DND-41 (cell line): ENCODE results near the gene LTBR.

ENCODE experiments used
- ATAC-seq: fragments of 200-7000 bp; cut with Tn5 transposase; 3 replicates; pipeline ENCODE4 v1.9.1; 2021; ENCODE audit warnings: low read depth; ENCODE audit not compliant: insufficient read depth
- DNase-seq: peaks from one replicate; pipeline ENCODE4 v3.0.0-alpha.2; 2020
- H2AFZ ChIP-seq: 2 replicates; pipeline ENCODE4 v1.6.0; 2012; ENCODE audit warnings: low read depth, low read length
- H3K27ac ChIP-seq: 2 replicates; pipeline ENCODE4 v1.5.1; 2012; ENCODE audit warnings: low read length, inconsistent platforms
- H3K27me3 ChIP-seq: fragments of 200-600 bp; sonication (generic); 2 replicates; pipeline ENCODE4 v1.6.0; 2012; ENCODE audit warnings: low read length, mild to moderate bottlenecking, inconsistent platforms; ENCODE audit not compliant: insufficient read depth, poor library complexity
- H3K36me3 ChIP-seq: 2 replicates; pipeline ENCODE4 v1.5.1; 2012; ENCODE audit warnings: low read length, inconsistent platforms; ENCODE audit not compliant: insufficient read depth
- H3K4me1 ChIP-seq: 2 replicates; pipeline ENCODE4 v1.5.1; 2012; ENCODE audit warnings: mild to moderate bottlenecking, low read length; ENCODE audit not compliant: insufficient read depth
- H3K4me2 ChIP-seq: 2 replicates; pipeline ENCODE4 v1.6.0; 2012; ENCODE audit warnings: mild to moderate bottlenecking, moderate library complexity, low read length, inconsistent platforms; ENCODE audit not compliant: insufficient read depth
- H3K4me3 ChIP-seq, 2 experiments: fragments of 200-600 bp in 1 of 2; shearing (Covaris generic) in 1 of 2; 2 replicates each; pipeline ENCODE4 v1.5.1; 2012 to 2016; ENCODE audit warnings: inconsistent platforms in 2 of 2, low read length in 2 of 2, mild to moderate bottlenecking in 2 of 2, low read depth in 1 of 2, moderate library complexity in 1 of 2
- H3K79me2 ChIP-seq: 2 replicates; pipeline ENCODE4 v1.6.0; 2012; ENCODE audit warnings: low read length, inconsistent platforms; ENCODE audit not compliant: insufficient read depth
- H3K9ac ChIP-seq: 2 replicates; pipeline ENCODE4 v1.6.0; 2012; ENCODE audit warnings: low read depth, mild to moderate bottlenecking, inconsistent platforms, low read length, moderate library complexity
- H3K9me3 ChIP-seq: 2 replicates; pipeline ENCODE4 v1.5.1; 2012; ENCODE audit warnings: low read length, moderate library complexity, mild to moderate bottlenecking, inconsistent platforms; ENCODE audit not compliant: insufficient read depth, severe bottlenecking
- H4K20me1 ChIP-seq: 2 replicates; pipeline ENCODE4 v1.6.0; 2012; ENCODE audit warnings: low read length; ENCODE audit not compliant: insufficient read depth
- EZH2 ChIP-seq: IDR thresholded peaks from 3 replicates; pipeline ENCODE4 v1.6.1; 2012; ENCODE audit warnings: borderline replicate concordance, low read depth, mild to moderate bottlenecking, moderate library complexity, low read length, inconsistent platforms; ENCODE audit not compliant: severe bottlenecking
- TF ChIP-seq, protein P1 (sequence below): IDR thresholded peaks from 2 replicates; pipeline ENCODE4 v1.5.1; 2012; ENCODE audit warnings: borderline replicate concordance, low read length, moderate library complexity, mild to moderate bottlenecking; ENCODE audit not compliant: poor library complexity, severe bottlenecking; ENCODE audit errors: extremely low read depth

The LTBR gene

DNA sequence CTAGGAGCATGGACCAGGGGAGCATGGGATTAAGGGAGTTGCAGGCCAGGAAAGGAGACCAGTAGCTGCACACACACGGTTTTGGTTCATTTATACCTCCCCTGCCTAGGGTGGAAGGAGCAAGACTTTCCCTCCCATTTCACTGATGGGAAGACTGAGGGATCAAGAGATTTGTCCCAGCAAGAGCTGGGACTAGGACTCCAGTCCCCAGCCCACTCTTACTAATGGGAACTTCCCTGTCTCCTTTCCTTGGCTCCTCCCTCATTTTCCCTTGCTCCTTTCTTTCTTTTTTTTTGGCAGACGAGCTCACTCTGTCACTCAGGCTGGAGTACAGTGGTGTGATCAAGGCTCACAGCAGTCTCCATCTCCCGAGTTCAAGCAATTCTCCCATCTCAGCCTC is 21.6 kb upstream of the LTBR start:
- Histone ChIP-seq H3K4me3 (no peak overlapping the region), H4K20me1 (no peaks in the 10 kb centered on the region), H3K4me2 (no peak overlapping the region), H3K36me3 (no peaks in the 10 kb centered on the region), H2AFZ (no peak overlapping the region), H3K79me2 (no peaks in the 10 kb centered on the region), H3K4me1 (no peaks in the 10 kb centered on the region), H3K9me3 (no peaks in the 10 kb centered on the region), H3K27me3 (no peaks in the 10 kb centered on the region), H3K9ac (no peak overlapping the region), H3K27ac (no peak overlapping the region)
- no peak for TF ChIP-seq EZH2
- TF ChIP-seq, protein P1, sequence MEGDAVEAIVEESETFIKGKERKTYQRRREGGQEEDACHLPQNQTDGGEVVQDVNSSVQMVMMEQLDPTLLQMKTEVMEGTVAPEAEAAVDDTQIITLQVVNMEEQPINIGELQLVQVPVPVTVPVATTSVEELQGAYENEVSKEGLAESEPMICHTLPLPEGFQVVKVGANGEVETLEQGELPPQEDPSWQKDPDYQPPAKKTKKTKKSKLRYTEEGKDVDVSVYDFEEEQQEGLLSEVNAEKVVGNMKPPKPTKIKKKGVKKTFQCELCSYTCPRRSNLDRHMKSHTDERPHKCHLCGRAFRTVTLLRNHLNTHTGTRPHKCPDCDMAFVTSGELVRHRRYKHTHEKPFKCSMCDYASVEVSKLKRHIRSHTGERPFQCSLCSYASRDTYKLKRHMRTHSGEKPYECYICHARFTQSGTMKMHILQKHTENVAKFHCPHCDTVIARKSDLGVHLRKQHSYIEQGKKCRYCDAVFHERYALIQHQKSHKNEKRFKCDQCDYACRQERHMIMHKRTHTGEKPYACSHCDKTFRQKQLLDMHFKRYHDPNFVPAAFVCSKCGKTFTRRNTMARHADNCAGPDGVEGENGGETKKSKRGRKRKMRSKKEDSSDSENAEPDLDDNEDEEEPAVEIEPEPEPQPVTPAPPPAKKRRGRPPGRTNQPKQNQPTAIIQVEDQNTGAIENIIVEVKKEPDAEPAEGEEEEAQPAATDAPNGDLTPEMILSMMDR: no peak
- ATAC-seq (no peak), DNase-seq (no peak)

DNA sequence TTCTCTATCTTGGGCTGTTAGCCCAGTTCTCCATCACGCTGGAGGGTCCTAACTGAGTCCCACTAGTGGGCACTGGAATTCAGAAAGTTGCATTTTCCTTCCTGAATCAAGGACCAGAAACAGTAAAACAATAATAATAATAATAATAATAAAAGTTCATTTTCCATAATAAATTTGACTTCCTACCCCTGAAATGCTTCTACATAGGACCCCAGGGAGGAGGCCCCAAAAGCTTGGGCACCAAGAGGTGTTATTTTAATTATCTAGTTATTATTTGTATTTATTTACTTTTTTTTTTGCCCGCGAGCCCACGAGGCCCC is 21.0 kb upstream of the LTBR start:
- no peak overlapping the region for H3K4me2 ChIP-seq
- TF ChIP-seq, protein P1: no peak
- TF ChIP-seq EZH2: no peak
- DNase-seq (no peak), ATAC-seq (no peak)
- no peaks in the 10 kb centered on the region for H4K20me1 ChIP-seq
- no peaks in the 10 kb centered on the region for H3K27me3 ChIP-seq
- H3K27ac ChIP-seq: no peak overlapping the region
- H3K36me3 ChIP-seq: no peaks in the 10 kb centered on the region
- H3K4me1 ChIP-seq: no peaks in the 10 kb centered on the region
- H3K9ac ChIP-seq: no peak overlapping the region
- H3K4me3 ChIP-seq: no peak overlapping the region
- H3K79me2 ChIP-seq: no peaks in the 10 kb centered on the region
- H2AFZ ChIP-seq: no peak overlapping the region
- H3K9me3 ChIP-seq: no peaks in the 10 kb centered on the region

DNA sequence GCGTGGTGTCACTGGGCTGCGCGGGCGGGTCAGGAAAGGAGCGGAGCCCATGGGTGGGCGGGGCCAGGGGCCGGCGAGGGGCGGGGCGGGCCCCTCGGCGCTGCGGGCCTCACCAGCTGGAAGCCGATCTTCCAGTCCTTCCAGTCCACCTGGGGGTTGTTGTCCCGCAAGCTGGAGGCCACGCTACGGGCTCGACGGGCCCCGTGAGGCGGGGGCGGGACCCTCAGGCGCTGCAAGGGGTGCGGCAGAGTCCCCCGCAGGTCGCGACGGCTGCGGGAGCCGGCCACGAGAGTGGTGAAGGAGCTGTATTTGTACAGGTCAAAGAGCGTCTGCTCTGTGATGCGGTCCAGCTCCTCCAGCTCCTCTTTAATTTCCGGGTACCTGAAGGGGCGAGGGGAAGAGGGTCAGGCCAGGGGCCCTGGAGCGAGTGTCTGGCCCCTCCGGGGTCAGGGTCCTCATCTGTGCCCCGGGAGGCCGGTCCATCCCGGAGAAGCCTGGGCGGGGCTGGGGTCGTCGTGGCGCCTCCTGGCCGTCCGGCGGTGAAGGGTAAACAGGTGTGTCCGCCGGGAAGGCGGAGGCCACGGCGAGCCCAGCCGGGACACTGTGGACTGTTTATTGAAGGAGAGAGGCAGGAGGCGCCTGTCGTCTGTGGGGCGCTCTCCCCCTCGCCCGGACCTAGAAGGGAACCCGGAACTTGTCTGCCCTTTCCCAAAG is 20.5 kb upstream of the LTBR start:
- H4K20me1 ChIP-seq: no peaks in the 10 kb centered on the region
- no peak overlapping the region for H3K9ac ChIP-seq
- H3K27me3 ChIP-seq: no peaks in the 10 kb centered on the region
- no peaks in the 10 kb centered on the region for H3K36me3 ChIP-seq
- H3K4me3 ChIP-seq: no peak overlapping the region
- no peak overlapping the region for H2AFZ ChIP-seq
- no peaks in the 10 kb centered on the region for H3K79me2 ChIP-seq
- TF ChIP-seq, protein P1: no peak
- no peak for TF ChIP-seq EZH2
- no peak overlapping the region for H3K27ac ChIP-seq
- H3K9me3 ChIP-seq: no peaks in the 10 kb centered on the region
- ATAC-seq (peak; percentile 53; the same call in 1 of the 3 replicates), DNase-seq (peak; percentile 36)
- H3K4me2 ChIP-seq: peak overlapping the region; percentile 25; the same call in 1 of the 2 replicates
- H3K4me1 ChIP-seq: no peaks in the 10 kb centered on the region

DNA sequence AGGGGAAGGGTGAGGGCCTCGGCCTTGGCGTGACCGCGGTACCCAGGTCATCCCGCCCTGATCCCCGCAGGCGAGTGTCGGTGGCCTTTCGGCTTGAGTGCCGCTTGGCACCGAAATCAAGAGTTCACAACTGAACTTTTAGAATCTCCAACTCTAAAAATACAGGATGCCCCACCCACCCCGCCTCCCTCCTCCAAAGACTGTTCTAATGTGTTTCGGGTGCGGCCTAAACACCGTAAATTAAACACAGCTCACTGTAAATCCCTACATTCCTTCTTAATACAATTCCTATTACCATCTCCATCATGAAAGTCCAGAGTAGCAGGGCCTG is 20.0 kb upstream of the LTBR start:
- DNase-seq: no peak
- H2AFZ ChIP-seq: no peak overlapping the region
- H3K4me1 ChIP-seq: no peaks in the 10 kb centered on the region
- no peaks in the 10 kb centered on the region for H4K20me1 ChIP-seq
- no peak overlapping the region for H3K4me3 ChIP-seq
- no peak overlapping the region for H3K4me2 ChIP-seq
- no peaks in the 10 kb centered on the region for H3K79me2 ChIP-seq
- no peaks in the 10 kb centered on the region for H3K36me3 ChIP-seq
- no peak overlapping the region for H3K27ac ChIP-seq
- no peaks in the 10 kb centered on the region for H3K27me3 ChIP-seq
- H3K9ac ChIP-seq: no peak overlapping the region
- H3K9me3 ChIP-seq: no peaks in the 10 kb centered on the region
- no peak for ATAC-seq
- TF ChIP-seq, protein P1: no peak
- TF ChIP-seq EZH2: no peak
